Ureter (tissue), 1 donor: ENCODE measurements around the gene C7orf57. TPM values are rescaled to one million over a fixed set of nuclear protein-coding genes. Genes with fewer than 3 reads are reported as not detected.

Source experiments
- DNase-seq: peaks from one replicate; pipeline ENCODE4 v3.0.0-alpha.2; 2020; ENCODE audit warnings: low spot score
- total RNA-seq: library from RNA; stranded (reverse); gene quantifications from one replicate; pipeline ENCODE4 v1.2.4, GENCODE V29; 2023
- donor health status: DM: yes; HTN: yes; CAD: no.

Gene C7orf57
- total RNA-seq, 1 donor from 2014 or later: 0.42 TPM

DNA sequence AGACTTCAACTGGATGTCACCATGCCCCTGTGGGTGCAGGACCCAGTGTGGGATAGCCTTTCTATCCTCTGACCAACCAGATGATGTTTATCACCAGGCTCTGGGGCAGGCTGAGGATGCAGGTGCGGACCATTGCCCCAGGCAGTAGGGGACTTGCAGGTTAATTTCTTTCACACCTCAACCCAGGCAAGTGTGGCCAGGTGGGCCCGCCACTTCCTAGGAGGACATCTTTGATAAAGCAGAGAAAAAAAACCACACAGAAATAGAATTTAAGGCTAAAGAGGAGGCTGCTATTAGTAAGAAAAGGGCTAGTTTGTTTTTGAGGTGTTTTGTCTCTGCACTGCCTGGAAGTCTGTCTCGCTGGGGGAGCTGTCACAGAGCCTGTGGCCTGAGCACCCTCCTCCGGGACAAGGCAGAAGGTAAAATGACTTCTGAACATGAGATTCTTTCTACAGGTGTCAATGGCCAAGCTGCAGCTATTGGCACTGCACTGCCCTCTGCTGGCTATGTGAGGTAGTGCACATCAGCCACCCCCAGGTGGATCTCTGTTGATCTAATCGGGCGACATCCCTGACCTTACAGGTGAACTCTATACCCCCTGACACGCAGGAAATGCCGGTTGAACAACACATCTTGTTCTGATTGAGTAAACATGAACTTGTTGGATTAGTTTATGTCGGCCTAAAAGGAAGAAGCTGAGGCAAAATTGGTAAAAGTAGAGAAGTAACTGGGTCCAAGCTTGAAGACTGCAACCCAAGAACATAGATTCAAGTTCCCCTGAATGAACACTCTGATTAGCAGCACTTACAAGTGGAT lies 74.7 kb downstream of the C7orf57 start:
- DNase-seq: peak; percentile 92

DNA sequence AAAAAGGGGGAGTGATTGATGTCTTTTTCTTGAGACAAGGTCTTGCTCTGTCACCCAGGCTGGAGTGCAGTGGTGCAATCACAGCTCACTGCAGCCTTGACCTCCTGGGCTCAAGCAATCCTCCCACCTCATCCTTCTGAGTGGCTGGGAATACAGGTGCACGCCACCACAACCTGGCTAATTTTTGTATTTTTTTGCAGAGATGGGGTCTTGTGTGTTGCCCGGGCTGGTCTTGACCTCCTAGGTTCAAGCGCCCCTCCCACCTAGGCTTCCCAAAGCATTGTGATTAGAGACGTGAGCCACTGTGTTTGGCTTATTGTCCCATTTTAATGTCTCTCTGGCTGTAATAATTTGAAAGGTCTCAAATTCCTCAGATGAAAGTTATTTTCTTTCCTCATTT lies 75.5 kb downstream of the C7orf57 start:
- no peak for DNase-seq

Other genes with a start within 250 kb of the C7orf57 start
- 5.9 TPM for gene PKD1L1, start 87.1 kb upstream of the C7orf57 start, total RNA-seq
- gene HUS1, start 55.9 kb upstream of the C7orf57 start, total RNA-seq: 43.1 TPM
- not detected for gene SUN3, start 6.4 kb upstream of the C7orf57 start, total RNA-seq
- gene UPP1, start 53.7 kb downstream of the C7orf57 start, total RNA-seq: 58.2 TPM
- 5.2 TPM for gene ABCA13, start 135.9 kb downstream of the C7orf57 start, total RNA-seq